OCI-LY1 (cell line): ENCODE results near the gene SLC38A2.

Experiments
- H2AFZ ChIP-seq: fragments of 200-600 bp; sonication (generic), shearing (Covaris generic); 2 replicates; pipeline ENCODE4 v1.6.0; 2014; ENCODE audit warnings: antibody characterized with exemption, mild to moderate bottlenecking, low read length
- H3F3A ChIP-seq: fragments of 200-600 bp; sonication (generic), shearing (Covaris generic); 2 replicates; pipeline ENCODE4 v1.6.0; 2014; ENCODE audit warnings: mild to moderate bottlenecking, antibody characterized with exemption, low read length, moderate library complexity; ENCODE audit not compliant: insufficient read depth
- H3K27ac ChIP-seq: fragments of 200-600 bp; sonication (generic); 2 replicates; pipeline ENCODE4 v1.5.1; 2014; ENCODE audit warnings: low read length, mixed run types, mild to moderate bottlenecking, low read depth; ENCODE audit not compliant: poor library complexity, severe bottlenecking
- H3K27me3 ChIP-seq: fragments of 200-600 bp; sonication (generic); 2 replicates; pipeline ENCODE4 v1.6.0; 2014; ENCODE audit warnings: antibody characterized with exemption, mild to moderate bottlenecking, low read length, moderate library complexity; ENCODE audit not compliant: insufficient read depth
- H3K36me3 ChIP-seq: fragments of 200-600 bp; sonication (generic); 2 replicates; pipeline ENCODE4 v1.6.1; 2014; ENCODE audit warnings: mild to moderate bottlenecking, antibody characterized with exemption, low read length, moderate library complexity, mixed read lengths; ENCODE audit not compliant: insufficient read depth
- H3K4me1 ChIP-seq: fragments of 200-600 bp; sonication (generic); 2 replicates; pipeline ENCODE4 v1.5.1; 2014; ENCODE audit warnings: mild to moderate bottlenecking, low read length, moderate library complexity; ENCODE audit not compliant: insufficient read depth, severe bottlenecking
- H3K4me2 ChIP-seq: fragments of 200-600 bp; sonication (generic), shearing (Covaris generic); 2 replicates; pipeline ENCODE4 v1.6.1; 2014; ENCODE audit warnings: low read length
- H3K4me3 ChIP-seq: fragments of 200-600 bp; sonication (generic); 2 replicates; pipeline ENCODE4 v1.5.1; 2014; ENCODE audit warnings: low read length, low read depth, mild to moderate bottlenecking, mixed read lengths; ENCODE audit not compliant: poor library complexity, severe bottlenecking
- H3K79me2 ChIP-seq: fragments of 200-600 bp; shearing (Covaris generic); 2 replicates; pipeline ENCODE4 v1.6.1; 2016; ENCODE audit warnings: mixed run types, low read length, mixed read lengths; ENCODE audit not compliant: insufficient read depth
- H3K9ac ChIP-seq: fragments of 200-600 bp; sonication (generic), shearing (Covaris generic); 2 replicates; pipeline ENCODE4 v1.6.1; 2014; ENCODE audit warnings: mild to moderate bottlenecking, low read length, mixed read lengths
- H3K9me2 ChIP-seq: fragments of 200-600 bp; sonication (generic), shearing (Covaris generic); 2 replicates; pipeline ENCODE4 v1.6.1; 2014; ENCODE audit warnings: low read depth, mild to moderate bottlenecking, low read length, mixed read lengths
- H3K9me3 ChIP-seq: fragments of 200-600 bp; shearing (Covaris generic); 2 replicates; pipeline ENCODE4 v1.6.1; 2014; ENCODE audit warnings: low read length, mixed read lengths
- H4K20me1 ChIP-seq: fragments of 200-600 bp; sonication (generic), shearing (Covaris generic); 2 replicates; pipeline ENCODE4 v1.6.0; 2016; ENCODE audit warnings: mild to moderate bottlenecking, low read length; ENCODE audit not compliant: insufficient read depth
- CTCF ChIP-seq: fragments of 200-600 bp; sonication (generic), shearing (Covaris generic); IDR thresholded peaks from 2 replicates; pipeline ENCODE4 v1.5.1; 2017; ENCODE audit warnings: mild to moderate bottlenecking, antibody characterized with exemption, low read length, moderate library complexity, mixed read lengths
- EZH2 ChIP-seq: fragments of 200-600 bp; sonication (generic), shearing (Covaris generic); IDR thresholded peaks from 2 replicates; pipeline ENCODE4 v1.8.0; 2017; ENCODE audit warnings: borderline replicate concordance, mixed run types, mild to moderate bottlenecking, antibody characterized with exemption, low read length, moderate library complexity, mixed read lengths

The SLC38A2 gene

GRCh38 chr12:46351138-46351537, 21.4 kb downstream of the SLC38A2 start:
- H3K9me3 ChIP-seq: no peaks in the 10 kb centered on the region
- H2AFZ ChIP-seq: no peak overlapping the region
- H4K20me1 ChIP-seq: no peaks in the 10 kb centered on the region
- no peaks in the 10 kb centered on the region for H3K36me3 ChIP-seq
- H3K9me2 ChIP-seq: no peaks in the 10 kb centered on the region
- TF ChIP-seq EZH2: no peak
- no peak for TF ChIP-seq CTCF
- no peaks in the 10 kb centered on the region for H3K4me1 ChIP-seq
- no peak overlapping the region for H3K4me2 ChIP-seq
- H3K9ac ChIP-seq: no peak overlapping the region
- H3K27ac ChIP-seq: no peak overlapping the region
- no peak overlapping the region for H3K4me3 ChIP-seq
- no peaks in the 10 kb centered on the region; the same call in 1 of the 2 replicates for H3K27me3 ChIP-seq
- H3F3A ChIP-seq: no peaks in the 10 kb centered on the region
- H3K79me2 ChIP-seq: no peaks in the 10 kb centered on the region

- Histone ChIP-seq H3K9me3 (no peaks in the 10 kb centered on the region), H3F3A (no peaks in the 10 kb centered on the region), H3K4me1 (no peaks in the 10 kb centered on the region), H3K36me3 (no peaks in the 10 kb centered on the region), H3K27ac (no peak overlapping the region), H3K27me3 (no peaks in the 10 kb centered on the region; the same call in 1 of the 2 replicates), H3K9ac (no peak overlapping the region), H3K4me3 (no peak overlapping the region), H3K79me2 (no peaks in the 10 kb centered on the region), H4K20me1 (no peaks in the 10 kb centered on the region), H2AFZ (no peak overlapping the region), H3K4me2 (no peak overlapping the region), H3K9me2 (no peaks in the 10 kb centered on the region)
- TF ChIP-seq EZH2: no peak
- no peak for TF ChIP-seq CTCF
Observed at GRCh38 chr12:46349253-46349652, 23.3 kb downstream of the SLC38A2 start.

- no peak for TF ChIP-seq EZH2
- TF ChIP-seq CTCF: no peak
- no peaks in the 10 kb centered on the region for H3K27me3 ChIP-seq
Observed at GRCh38 chr12:46343118-46343852, 29.3 kb downstream of the SLC38A2 start.

More at GRCh38 chr12:46343118-46343852, 29.3 kb downstream of the SLC38A2 start:
- no peak overlapping the region for H3K4me2 ChIP-seq
- H3K36me3 ChIP-seq: no peaks in the 10 kb centered on the region
- no peaks in the 10 kb centered on the region for H3K9me3 ChIP-seq
- no peaks in the 10 kb centered on the region for H3K79me2 ChIP-seq
- no peak overlapping the region for H2AFZ ChIP-seq
- no peaks in the 10 kb centered on the region for H3K9me2 ChIP-seq
- H3F3A ChIP-seq: no peaks in the 10 kb centered on the region
- H4K20me1 ChIP-seq: no peaks in the 10 kb centered on the region
- no peak overlapping the region for H3K9ac ChIP-seq
- no peak overlapping the region for H3K4me3 ChIP-seq
- no peak overlapping the region for H3K27ac ChIP-seq
- H3K4me1 ChIP-seq: no peaks in the 10 kb centered on the region
